KMS-11 (cell line): ENCODE measurements around the gene GPR176.

Experiments
- H2AFZ ChIP-seq: fragments of 200-600 bp; sonication (generic); 2 replicates; pipeline ENCODE4 v1.6.1; 2016; ENCODE audit warnings: antibody characterized with exemption, mixed run types, low read depth
- H3K27ac ChIP-seq: fragments of 200-600 bp; sonication (generic); 2 replicates; pipeline ENCODE4 v1.6.1; 2016; ENCODE audit warnings: mild to moderate bottlenecking, mixed run types
- H3K27me3 ChIP-seq: fragments of 200-600 bp; sonication (generic); 2 replicates; pipeline ENCODE4 v1.6.1; 2017; ENCODE audit warnings: mild to moderate bottlenecking, low read depth, mixed run types, moderate library complexity; ENCODE audit not compliant: insufficient read depth
- H3K36me3 ChIP-seq: fragments of 200-600 bp; sonication (generic); 2 replicates; pipeline ENCODE4 v1.6.1; 2017; ENCODE audit warnings: mild to moderate bottlenecking, mixed run types; ENCODE audit not compliant: insufficient read depth
- H3K4me1 ChIP-seq: fragments of 200-600 bp; sonication (generic); 2 replicates; pipeline ENCODE4 v1.6.1; 2016; ENCODE audit warnings: mild to moderate bottlenecking, low read depth, mixed run types; ENCODE audit not compliant: poor library complexity, severe bottlenecking
- H3K4me2 ChIP-seq: fragments of 200-600 bp; sonication (generic); 2 replicates; pipeline ENCODE4 v1.7.0; 2016; ENCODE audit warnings: mild to moderate bottlenecking, mixed run types
- H3K4me3 ChIP-seq: fragments of 200-600 bp; sonication (generic); IDR thresholded peaks from 2 replicates; pipeline ENCODE4 v1.6.1; 2017; ENCODE audit warnings: low read depth, low read length, mixed read lengths; ENCODE audit not compliant: insufficient read depth
- H3K79me2 ChIP-seq: fragments of 200-600 bp; sonication (generic); 2 replicates; pipeline ENCODE4 v1.6.1; 2016; ENCODE audit warnings: low read depth, mixed run types; ENCODE audit not compliant: insufficient read depth
- H3K9ac ChIP-seq: fragments of 200-600 bp; sonication (generic); 2 replicates; pipeline ENCODE4 v1.6.1; 2016; ENCODE audit warnings: mild to moderate bottlenecking, mixed run types
- H4K20me1 ChIP-seq: fragments of 200-600 bp; sonication (generic); 2 replicates; pipeline ENCODE4 v1.6.1; 2016; ENCODE audit warnings: mild to moderate bottlenecking, mixed run types; ENCODE audit not compliant: insufficient read depth
- TF ChIP-seq, protein P1 (sequence below): fragments of 200-600 bp; sonication (generic); conservative IDR thresholded peaks from 2 replicates; pipeline ENCODE4 v1.6.1; 2017; ENCODE audit warnings: low read depth, mild to moderate bottlenecking, antibody characterized with exemption, low read length, moderate library complexity, mixed read lengths

The GPR176 gene

DNA sequence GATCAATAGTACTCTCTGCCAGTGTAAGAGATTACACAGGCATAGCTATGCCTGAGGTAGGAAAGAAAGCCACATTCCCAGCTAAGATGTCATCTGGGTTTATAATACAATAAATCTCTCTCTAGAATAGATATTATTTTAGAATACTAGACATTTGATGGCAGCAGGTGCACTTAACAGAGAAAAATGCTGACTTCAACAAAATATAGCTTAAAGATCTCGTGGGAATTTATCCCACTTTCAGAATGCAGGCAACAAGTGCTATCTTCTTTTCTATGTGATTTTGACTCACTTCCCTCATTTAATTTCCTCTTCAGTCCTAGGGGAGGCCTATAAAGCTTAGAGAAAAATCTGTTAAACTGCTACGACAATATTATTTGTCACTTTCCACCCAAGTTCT is 76.5 kb downstream of the GPR176 start:
- Histone ChIP-seq H3K36me3 (no peaks in the 10 kb centered on the region), H3K4me3 (no peak overlapping the region), H3K27ac (no peak overlapping the region), H2AFZ (no peak overlapping the region), H3K4me2 (no peak overlapping the region), H4K20me1 (no peaks in the 10 kb centered on the region), H3K79me2 (no peaks in the 10 kb centered on the region), H3K4me1 (no peaks in the 10 kb centered on the region), H3K27me3 (no peaks in the 10 kb centered on the region), H3K9ac (no peak overlapping the region)
- TF ChIP-seq, protein P1, sequence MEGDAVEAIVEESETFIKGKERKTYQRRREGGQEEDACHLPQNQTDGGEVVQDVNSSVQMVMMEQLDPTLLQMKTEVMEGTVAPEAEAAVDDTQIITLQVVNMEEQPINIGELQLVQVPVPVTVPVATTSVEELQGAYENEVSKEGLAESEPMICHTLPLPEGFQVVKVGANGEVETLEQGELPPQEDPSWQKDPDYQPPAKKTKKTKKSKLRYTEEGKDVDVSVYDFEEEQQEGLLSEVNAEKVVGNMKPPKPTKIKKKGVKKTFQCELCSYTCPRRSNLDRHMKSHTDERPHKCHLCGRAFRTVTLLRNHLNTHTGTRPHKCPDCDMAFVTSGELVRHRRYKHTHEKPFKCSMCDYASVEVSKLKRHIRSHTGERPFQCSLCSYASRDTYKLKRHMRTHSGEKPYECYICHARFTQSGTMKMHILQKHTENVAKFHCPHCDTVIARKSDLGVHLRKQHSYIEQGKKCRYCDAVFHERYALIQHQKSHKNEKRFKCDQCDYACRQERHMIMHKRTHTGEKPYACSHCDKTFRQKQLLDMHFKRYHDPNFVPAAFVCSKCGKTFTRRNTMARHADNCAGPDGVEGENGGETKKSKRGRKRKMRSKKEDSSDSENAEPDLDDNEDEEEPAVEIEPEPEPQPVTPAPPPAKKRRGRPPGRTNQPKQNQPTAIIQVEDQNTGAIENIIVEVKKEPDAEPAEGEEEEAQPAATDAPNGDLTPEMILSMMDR = no peak

DNA sequence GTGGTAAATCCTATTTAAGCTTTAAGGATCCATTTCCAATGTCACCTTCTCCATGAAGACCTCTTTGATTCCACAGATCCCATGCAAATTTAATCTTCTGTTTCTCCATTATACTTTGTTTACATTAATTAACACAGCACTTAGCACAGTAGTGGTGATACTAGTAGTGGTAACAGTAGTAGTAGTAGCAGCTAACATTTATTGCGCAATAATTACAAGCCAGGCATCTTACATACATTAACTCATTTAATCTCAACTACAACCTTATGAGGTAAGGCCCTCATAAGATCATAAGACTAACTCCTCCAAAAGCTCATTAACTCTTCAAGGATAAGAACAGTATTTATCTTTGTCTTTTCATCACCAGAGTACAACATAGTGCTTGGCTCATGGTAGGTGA is 82.6 kb downstream of the GPR176 start:
- Histone ChIP-seq H3K79me2 (no peaks in the 10 kb centered on the region), H3K4me2 (no peak overlapping the region), H3K36me3 (no peaks in the 10 kb centered on the region), H3K27me3 (no peaks in the 10 kb centered on the region), H4K20me1 (no peaks in the 10 kb centered on the region), H3K9ac (no peak overlapping the region), H2AFZ (no peak overlapping the region), H3K4me3 (no peak overlapping the region), H3K27ac (no peak overlapping the region), H3K4me1 (no peaks in the 10 kb centered on the region)
- TF ChIP-seq, protein P1 = no peak

DNA sequence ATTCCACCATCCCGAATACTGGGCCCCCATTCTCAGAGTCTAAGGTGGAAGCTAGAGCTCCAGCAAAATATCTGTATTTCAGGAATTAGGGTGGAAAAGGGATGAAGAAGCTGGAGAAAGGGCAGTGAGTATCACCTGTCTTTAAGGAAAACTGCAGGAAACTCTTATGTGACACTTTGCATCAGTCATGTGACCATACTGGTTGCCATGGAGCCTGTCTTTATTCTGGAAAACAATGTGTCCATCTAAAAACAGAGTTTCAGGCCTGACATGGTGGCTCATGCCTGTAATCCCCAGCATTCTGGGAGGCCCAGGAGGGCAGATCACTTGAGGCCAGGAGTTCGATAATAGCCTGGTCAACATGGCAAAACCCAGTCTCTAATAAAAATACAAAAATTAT is 84.5 kb downstream of the GPR176 start:
- no peaks in the 10 kb centered on the region for H3K4me1 ChIP-seq
- H3K4me3 ChIP-seq = no peak overlapping the region
- TF ChIP-seq, protein P1 = no peak
- H3K27ac ChIP-seq = no peak overlapping the region
- H3K79me2 ChIP-seq = no peaks in the 10 kb centered on the region
- H3K9ac ChIP-seq = no peak overlapping the region
- no peak overlapping the region for H3K4me2 ChIP-seq
- H4K20me1 ChIP-seq = no peaks in the 10 kb centered on the region
- H3K36me3 ChIP-seq = no peaks in the 10 kb centered on the region
- H2AFZ ChIP-seq = no peak overlapping the region
- H3K27me3 ChIP-seq = no peaks in the 10 kb centered on the region

DNA sequence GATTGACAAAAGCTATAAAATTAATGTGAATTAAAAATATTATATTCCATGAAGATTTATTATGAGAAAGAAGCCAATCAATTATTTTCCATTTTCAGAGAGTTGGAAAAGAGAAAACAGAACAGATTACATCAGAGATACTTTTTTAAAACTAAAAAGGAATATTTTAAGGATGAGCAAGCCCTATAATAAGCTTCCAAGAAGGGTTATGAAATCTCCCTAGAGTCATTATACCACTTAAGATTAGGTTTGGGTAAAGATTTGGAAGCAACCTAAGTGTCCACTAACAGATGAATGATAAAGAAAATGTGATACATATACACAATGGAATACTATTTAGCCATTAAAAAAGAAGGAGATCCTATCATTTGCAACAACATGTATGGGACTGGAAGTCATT is 85.8 kb downstream of the GPR176 start:
- Histone ChIP-seq H3K79me2 (no peaks in the 10 kb centered on the region), H4K20me1 (no peaks in the 10 kb centered on the region), H3K4me2 (no peak overlapping the region), H3K4me1 (no peaks in the 10 kb centered on the region), H3K27me3 (no peaks in the 10 kb centered on the region), H2AFZ (no peak overlapping the region), H3K4me3 (no peak overlapping the region), H3K9ac (no peak overlapping the region), H3K27ac (no peak overlapping the region), H3K36me3 (no peaks in the 10 kb centered on the region)
- TF ChIP-seq, protein P1 = no peak
